Liver (tissue), 9 donors: ENCODE measurements around the gene KCNMA1. TPM values are rescaled to one million over a fixed set of nuclear protein-coding genes. Genes with fewer than 3 reads are reported as not detected.
"Not testable (repeated sequence)": the region's sequence is repeated elsewhere in the genome, so short reads cannot be mapped to it uniquely, and the experiment has no call there.

Source experiments
- DNase-seq: peaks from one replicate; pipeline ENCODE4 v3.0.0-alpha.2; 2017; ENCODE audit warnings: low spot score
- H3K27ac ChIP-seq, 2 donors: one replicate each; pipeline ENCODE4 v1.7.0; 2013; ENCODE audit warnings: inconsistent platforms in 2 of 2, low read length in 2 of 2, control low read depth in 1 of 2, low read depth in 1 of 2, mild to moderate bottlenecking in 1 of 2
- H3K27me3 ChIP-seq, 4 donors: one replicate each; pipeline versions ENCODE4 v1.6.1 to v1.7.0; 2013; ENCODE audit warnings: low read length in 3 of 4, inconsistent platforms in 1 of 4, mild to moderate bottlenecking in 1 of 4, moderate library complexity in 1 of 4; ENCODE audit not compliant: control insufficient read depth in 4 of 4, insufficient read depth in 4 of 4
- H3K36me3 ChIP-seq, 4 donors: one replicate each; pipeline versions ENCODE4 v1.6.1 to v1.7.0; 2013; ENCODE audit warnings: low read length in 3 of 4, mild to moderate bottlenecking in 3 of 4, low read depth in 1 of 4, moderate library complexity in 1 of 4; ENCODE audit not compliant: control insufficient read depth in 4 of 4, insufficient read depth in 3 of 4
- H3K4me1 ChIP-seq, 4 donors: one replicate each; pipeline versions ENCODE4 v1.6.1 to v1.7.0; 2013; ENCODE audit warnings: low read length in 3 of 4, mild to moderate bottlenecking in 3 of 4, moderate library complexity in 1 of 4; ENCODE audit not compliant: control insufficient read depth in 4 of 4, insufficient read depth in 4 of 4
- H3K4me3 ChIP-seq, 3 donors: one replicate each; pipeline versions ENCODE4 v1.6.1 to v1.7.0; 2013; ENCODE audit warnings: low read length in 3 of 3, control low read depth in 1 of 3, low read depth in 1 of 3, mild to moderate bottlenecking in 1 of 3
- H3K9ac ChIP-seq, 2 donors: one replicate each; pipeline ENCODE4 v1.7.0; 2013; ENCODE audit warnings: low read length in 2 of 2, mild to moderate bottlenecking in 2 of 2, moderate library complexity in 2 of 2, control low read depth in 1 of 2, low read depth in 1 of 2
- H3K9me3 ChIP-seq, 4 donors: one replicate each; pipeline versions ENCODE4 v1.6.1 to v1.7.0; 2013; ENCODE audit warnings: low read length in 3 of 4; ENCODE audit not compliant: control insufficient read depth in 4 of 4
- EGR1 ChIP-seq, 2 donors: IDR thresholded peaks; 2 replicates each; pipeline ENCODE4 v1.6.1; 2016 to 2018; ENCODE audit warnings: antibody characterized with exemption in 2 of 2, low read depth in 2 of 2
- FOXA1 ChIP-seq: IDR thresholded peaks from 2 replicates; pipeline ENCODE4 v1.6.1; 2016; ENCODE audit warnings: antibody characterized with exemption
- GABPA ChIP-seq, 2 donors: IDR thresholded peaks in 1 of 2; conservative IDR thresholded peaks in 1 of 2; 2 replicates each; pipeline ENCODE4 v1.6.1; 2016; ENCODE audit warnings: antibody characterized with exemption in 2 of 2, mild to moderate bottlenecking in 1 of 2, moderate library complexity in 1 of 2
- HNF4A ChIP-seq, 2 donors: conservative IDR thresholded peaks; 2 replicates each; pipeline ENCODE4 v1.6.1; 2016; ENCODE audit warnings: antibody characterized with exemption in 2 of 2, mild to moderate bottlenecking in 2 of 2
- HNF4G ChIP-seq: IDR thresholded peaks from 2 replicates; pipeline ENCODE4 v1.6.1; 2016; ENCODE audit warnings: antibody characterized with exemption
- JUND ChIP-seq, 2 donors: IDR thresholded peaks; 2 replicates each; pipeline ENCODE4 v1.6.1; 2016; ENCODE audit warnings: antibody characterized with exemption in 2 of 2
- NR2F2 ChIP-seq: IDR thresholded peaks from 2 replicates; pipeline ENCODE4 v1.6.1; 2016; ENCODE audit warnings: antibody characterized with exemption
- RXRA ChIP-seq, 2 donors: IDR thresholded peaks; 2 replicates each; pipeline ENCODE4 v1.6.1; 2017 to 2018; ENCODE audit warnings: antibody characterized with exemption in 2 of 2, mild to moderate bottlenecking in 1 of 2
- SP1 ChIP-seq: IDR thresholded peaks from 2 replicates; pipeline ENCODE4 v1.6.1; 2018; ENCODE audit warnings: antibody characterized with exemption, mild to moderate bottlenecking
- TAF1 ChIP-seq: conservative IDR thresholded peaks from 2 replicates; pipeline ENCODE4 v1.6.1; 2016; ENCODE audit warnings: antibody characterized with exemption, mild to moderate bottlenecking
- YY1 ChIP-seq: IDR thresholded peaks from 2 replicates; pipeline ENCODE4 v1.6.1; 2016; ENCODE audit warnings: antibody characterized with exemption, mild to moderate bottlenecking
- WGBS: extraction: QIAGEN DNeasy Blood & Tissue Kit; methylation state at CpG from one replicate; pipeline ENCODE4 v1.1.7; 2013; 5-methylcytosine and 5-hydroxymethylcytosine counted together
- polyA plus RNA-seq, 2 donors: library from polyadenylated mRNA; stranded (reverse) in 1 of 2; unstranded in 1 of 2; fragments of 200-250 nt in 1 of 2; fragments of >200 nt in 1 of 2; fragmentation: Nextera tagmentation in 1 of 2; extraction: Ambion mirVana in 1 of 2; gene quantifications; one replicate each; pipeline versions ENCODE4 v1.2.1 to v1.2.3, GENCODE V29; 2013 to 2015
- total RNA-seq, 2 donors: library from RNA; depleted of rRNA; stranded (reverse); fragments of >200 nt; gene quantifications; one replicate each; pipeline ENCODE4 v1.2.3, GENCODE V29; 2014
- TF ChIP-seq, protein P1 (sequence below): IDR thresholded peaks from 2 replicates; pipeline ENCODE4 v1.6.1; 2016; ENCODE audit warnings: antibody characterized with exemption
- TF ChIP-seq, protein P2 (sequence below): IDR thresholded peaks from 2 replicates; pipeline ENCODE4 v1.6.1; 2016; ENCODE audit warnings: antibody characterized with exemption, mild to moderate bottlenecking
- TF ChIP-seq, protein P3 (sequence below): IDR thresholded peaks from 2 replicates; pipeline ENCODE4 v1.6.1; 2016; ENCODE audit warnings: antibody characterized with exemption
- TF ChIP-seq, protein P4 (sequence below): fragments of 150-350 bp; IDR thresholded peaks from 2 replicates; pipeline ENCODE4 v1.5.1; 2017; ENCODE audit warnings: improper control_type of control experiment, low read depth, low read length; ENCODE audit not compliant: missing input control
- donor health status: healthy.
- donor health status: healthy.
- donor health status: healthy.
- donor health status: healthy.
- donor health status: healthy.

KCNMA1 gene
- total and polyA plus RNA-seq, 4 donors, result 2.5 to 9.7 (median 4.7) TPM

DNA sequence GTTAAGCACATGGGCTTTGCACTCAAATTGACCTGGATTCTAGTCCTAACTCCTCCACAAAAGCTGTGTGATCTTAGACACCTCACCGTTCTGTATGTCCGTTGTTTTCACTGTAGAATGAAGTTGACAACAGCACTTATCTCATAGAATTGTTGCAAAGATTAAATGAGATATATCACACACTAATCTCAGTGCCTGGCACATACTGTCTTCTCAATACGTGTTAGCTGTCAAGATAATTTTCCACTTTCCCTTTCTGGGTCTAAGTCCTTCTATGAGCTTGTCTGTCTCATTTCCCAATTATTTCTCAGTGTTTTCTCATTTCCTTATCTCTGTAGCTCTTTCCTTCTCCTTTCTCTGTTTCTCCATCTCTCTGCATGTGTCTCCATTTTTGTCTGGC lies 296.6 kb downstream of the KCNMA1 start:
- no peaks in the 10 kb centered on the region for H3K36me3 ChIP-seq
- no peak overlapping the region for H3K9ac ChIP-seq
- 70% methylated on average over 3 of the region's 3 CpGs for WGBS
- H3K27ac ChIP-seq, result no peak overlapping the region
- peaks cover 0 to 2% (median under 1%) of the 10 kb centered on the region in 4 donors for H3K4me1 ChIP-seq
- no peak overlapping the region for H3K4me3 ChIP-seq
- H3K9me3 ChIP-seq, result peaks cover 0 to 3% (median 1%) of the 10 kb centered on the region in 4 donors
- no peaks in the 10 kb centered on the region for H3K27me3 ChIP-seq
- no peak for DNase-seq
- no peak for TF ChIP-seq TAF1
- TF ChIP-seq JUND (IDR thresholded peaks at IDR 0.05), result no peak
- TF ChIP-seq SP1, result no peak
- TF ChIP-seq YY1, result no peak
- TF ChIP-seq HNF4A (conservative IDR thresholded peaks at IDR 0.05), result no peak
- TF ChIP-seq, protein P1, sequence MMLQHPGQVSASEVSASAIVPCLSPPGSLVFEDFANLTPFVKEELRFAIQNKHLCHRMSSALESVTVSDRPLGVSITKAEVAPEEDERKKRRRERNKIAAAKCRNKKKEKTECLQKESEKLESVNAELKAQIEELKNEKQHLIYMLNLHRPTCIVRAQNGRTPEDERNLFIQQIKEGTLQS, result no peak
- TF ChIP-seq, protein P2, sequence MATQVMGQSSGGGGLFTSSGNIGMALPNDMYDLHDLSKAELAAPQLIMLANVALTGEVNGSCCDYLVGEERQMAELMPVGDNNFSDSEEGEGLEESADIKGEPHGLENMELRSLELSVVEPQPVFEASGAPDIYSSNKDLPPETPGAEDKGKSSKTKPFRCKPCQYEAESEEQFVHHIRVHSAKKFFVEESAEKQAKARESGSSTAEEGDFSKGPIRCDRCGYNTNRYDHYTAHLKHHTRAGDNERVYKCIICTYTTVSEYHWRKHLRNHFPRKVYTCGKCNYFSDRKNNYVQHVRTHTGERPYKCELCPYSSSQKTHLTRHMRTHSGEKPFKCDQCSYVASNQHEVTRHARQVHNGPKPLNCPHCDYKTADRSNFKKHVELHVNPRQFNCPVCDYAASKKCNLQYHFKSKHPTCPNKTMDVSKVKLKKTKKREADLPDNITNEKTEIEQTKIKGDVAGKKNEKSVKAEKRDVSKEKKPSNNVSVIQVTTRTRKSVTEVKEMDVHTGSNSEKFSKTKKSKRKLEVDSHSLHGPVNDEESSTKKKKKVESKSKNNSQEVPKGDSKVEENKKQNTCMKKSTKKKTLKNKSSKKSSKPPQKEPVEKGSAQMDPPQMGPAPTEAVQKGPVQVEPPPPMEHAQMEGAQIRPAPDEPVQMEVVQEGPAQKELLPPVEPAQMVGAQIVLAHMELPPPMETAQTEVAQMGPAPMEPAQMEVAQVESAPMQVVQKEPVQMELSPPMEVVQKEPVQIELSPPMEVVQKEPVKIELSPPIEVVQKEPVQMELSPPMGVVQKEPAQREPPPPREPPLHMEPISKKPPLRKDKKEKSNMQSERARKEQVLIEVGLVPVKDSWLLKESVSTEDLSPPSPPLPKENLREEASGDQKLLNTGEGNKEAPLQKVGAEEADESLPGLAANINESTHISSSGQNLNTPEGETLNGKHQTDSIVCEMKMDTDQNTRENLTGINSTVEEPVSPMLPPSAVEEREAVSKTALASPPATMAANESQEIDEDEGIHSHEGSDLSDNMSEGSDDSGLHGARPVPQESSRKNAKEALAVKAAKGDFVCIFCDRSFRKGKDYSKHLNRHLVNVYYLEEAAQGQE, result no peak
- no peak for TF ChIP-seq EGR1 (IDR thresholded peaks at IDR 0.05; ENCODE audit: low read depth in 2 of 2)
- TF ChIP-seq, protein P3, sequence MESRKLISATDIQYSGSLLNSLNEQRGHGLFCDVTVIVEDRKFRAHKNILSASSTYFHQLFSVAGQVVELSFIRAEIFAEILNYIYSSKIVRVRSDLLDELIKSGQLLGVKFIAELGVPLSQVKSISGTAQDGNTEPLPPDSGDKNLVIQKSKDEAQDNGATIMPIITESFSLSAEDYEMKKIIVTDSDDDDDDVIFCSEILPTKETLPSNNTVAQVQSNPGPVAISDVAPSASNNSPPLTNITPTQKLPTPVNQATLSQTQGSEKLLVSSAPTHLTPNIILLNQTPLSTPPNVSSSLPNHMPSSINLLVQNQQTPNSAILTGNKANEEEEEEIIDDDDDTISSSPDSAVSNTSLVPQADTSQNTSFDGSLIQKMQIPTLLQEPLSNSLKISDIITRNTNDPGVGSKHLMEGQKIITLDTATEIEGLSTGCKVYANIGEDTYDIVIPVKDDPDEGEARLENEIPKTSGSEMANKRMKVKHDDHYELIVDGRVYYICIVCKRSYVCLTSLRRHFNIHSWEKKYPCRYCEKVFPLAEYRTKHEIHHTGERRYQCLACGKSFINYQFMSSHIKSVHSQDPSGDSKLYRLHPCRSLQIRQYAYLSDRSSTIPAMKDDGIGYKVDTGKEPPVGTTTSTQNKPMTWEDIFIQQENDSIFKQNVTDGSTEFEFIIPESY, result no peak
- TF ChIP-seq RXRA (IDR thresholded peaks at IDR 0.05), result no peak
- no peak for TF ChIP-seq FOXA1
- TF ChIP-seq, protein P4, sequence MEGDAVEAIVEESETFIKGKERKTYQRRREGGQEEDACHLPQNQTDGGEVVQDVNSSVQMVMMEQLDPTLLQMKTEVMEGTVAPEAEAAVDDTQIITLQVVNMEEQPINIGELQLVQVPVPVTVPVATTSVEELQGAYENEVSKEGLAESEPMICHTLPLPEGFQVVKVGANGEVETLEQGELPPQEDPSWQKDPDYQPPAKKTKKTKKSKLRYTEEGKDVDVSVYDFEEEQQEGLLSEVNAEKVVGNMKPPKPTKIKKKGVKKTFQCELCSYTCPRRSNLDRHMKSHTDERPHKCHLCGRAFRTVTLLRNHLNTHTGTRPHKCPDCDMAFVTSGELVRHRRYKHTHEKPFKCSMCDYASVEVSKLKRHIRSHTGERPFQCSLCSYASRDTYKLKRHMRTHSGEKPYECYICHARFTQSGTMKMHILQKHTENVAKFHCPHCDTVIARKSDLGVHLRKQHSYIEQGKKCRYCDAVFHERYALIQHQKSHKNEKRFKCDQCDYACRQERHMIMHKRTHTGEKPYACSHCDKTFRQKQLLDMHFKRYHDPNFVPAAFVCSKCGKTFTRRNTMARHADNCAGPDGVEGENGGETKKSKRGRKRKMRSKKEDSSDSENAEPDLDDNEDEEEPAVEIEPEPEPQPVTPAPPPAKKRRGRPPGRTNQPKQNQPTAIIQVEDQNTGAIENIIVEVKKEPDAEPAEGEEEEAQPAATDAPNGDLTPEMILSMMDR, result no peak
- no peak for TF ChIP-seq HNF4G
- TF ChIP-seq NR2F2, result no peak
- no peak for TF ChIP-seq GABPA (IDR thresholded peaks at IDR 0.05 in 1 of 2, conservative IDR thresholded peaks at IDR 0.05 in 1 of 2)

DNA sequence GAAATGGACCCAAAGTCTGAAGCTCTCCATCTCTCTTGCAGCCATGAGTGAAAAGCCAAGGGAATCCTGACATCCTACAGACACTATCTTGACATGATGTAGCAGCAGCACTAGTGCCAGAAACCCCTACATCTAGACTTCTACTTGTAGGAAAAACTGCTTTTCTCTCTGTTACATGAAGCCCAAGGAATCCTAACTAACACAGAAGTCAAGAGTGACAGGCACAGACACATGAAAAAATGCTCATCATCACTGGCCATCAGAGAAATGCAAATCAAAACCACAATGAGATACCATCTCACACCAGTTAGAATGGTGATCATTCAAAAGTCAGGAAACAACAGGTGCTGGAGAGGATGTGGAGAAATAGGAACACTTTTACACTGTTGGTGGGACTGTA lies 297.7 kb downstream of the KCNMA1 start:
- H3K36me3 ChIP-seq, H3K27me3 ChIP-seq, H3K9ac ChIP-seq, H3K27ac ChIP-seq, H3K9me3 ChIP-seq, H3K4me1 ChIP-seq, DNase-seq: not testable (repeated sequence)
- H3K4me3 ChIP-seq, result peak overlapping the region in 1 of 3 donors; percentile 18
